ENCODE measurements around the gene PDSS2. TPM values are rescaled to one million over a fixed set of nuclear protein-coding genes. Genes with fewer than 3 reads are reported as not detected.

PDSS2 gene
- total and polyA plus RNA-seq, 2 of the 8 experiments (the other 6 are each of a cell fraction or from before 2014, with no cell fraction given), result 10.7 to 16.1 TPM

DNA sequence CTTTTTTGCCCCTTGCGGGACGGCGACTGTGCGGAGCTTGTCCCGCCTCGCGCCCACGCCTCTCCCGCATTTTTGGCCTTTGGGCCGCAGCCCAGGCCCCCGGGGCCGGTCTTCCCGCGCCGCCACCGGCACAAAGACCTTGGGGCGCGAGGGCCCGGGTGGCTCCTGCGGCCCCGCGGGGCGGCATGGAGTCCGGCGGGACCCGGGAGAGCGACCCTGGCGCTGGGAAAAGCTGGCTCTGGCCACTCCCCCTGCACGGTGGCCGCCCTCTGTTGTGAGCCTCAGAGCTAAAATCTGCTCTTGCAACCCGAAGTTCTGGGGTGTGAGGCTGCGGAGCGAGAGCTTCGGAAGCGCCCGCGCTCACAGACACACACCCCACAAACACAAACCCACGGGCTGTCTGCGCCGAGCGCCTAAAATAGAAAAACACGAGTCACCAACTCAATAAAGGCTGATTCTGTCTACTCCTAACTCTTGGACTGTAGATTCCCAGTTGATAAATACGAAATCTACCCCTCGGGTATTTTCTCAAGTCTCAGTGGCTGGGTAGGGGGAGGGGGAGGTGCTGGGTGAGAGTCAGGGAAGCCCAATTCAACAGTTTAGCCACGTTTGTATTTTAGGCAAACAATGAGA is 343.6 kb downstream of the PDSS2 start (continued):
- peak in 1 of 2 experiments; percentile 22; a peak in 2 of 3 replicates for TF ChIP-seq POLR2A (IDR thresholded peaks at IDR 0.05; ENCODE audit: control extremely low read depth in 1 of 2, low read depth in 2 of 2, low read length in 2 of 2)
- TF ChIP-seq, protein P1, sequence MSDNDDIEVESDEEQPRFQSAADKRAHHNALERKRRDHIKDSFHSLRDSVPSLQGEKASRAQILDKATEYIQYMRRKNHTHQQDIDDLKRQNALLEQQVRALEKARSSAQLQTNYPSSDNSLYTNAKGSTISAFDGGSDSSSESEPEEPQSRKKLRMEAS (IDR thresholded peaks at IDR 0.05), result peak; percentile 17; the same call in 1 of the 2 replicates
- 0 out of 2 replicates have a peak, but pooled peaks have one; percentile 23 for TF ChIP-seq JUND (IDR thresholded peaks at IDR 0.05; ENCODE audit: low read length)
- no peak for TF ChIP-seq POU5F1 (IDR thresholded peaks at IDR 0.05; ENCODE audit: low read depth, low read length)
- peak; percentile 71 for TF ChIP-seq ASH2L (IDR thresholded peaks at IDR 0.05; ENCODE audit: low read length)
- TF ChIP-seq BACH1 (IDR thresholded peaks at IDR 0.05; ENCODE audit: low read length), result peak; percentile 48; the same call in 1 of the 2 replicates
- peak; percentile 74 for TF ChIP-seq POLR2AphosphoS5 (IDR thresholded peaks at IDR 0.05; ENCODE audit: low read depth, low read length)
- peak; percentile 60; the same call in 1 of the 2 replicates for TF ChIP-seq PHF8 (conservative IDR thresholded peaks at IDR 0.05; ENCODE audit: low read depth, low read length)
- peak; percentile 23; the same call in 1 of the 2 replicates for TF ChIP-seq CHD1 (IDR thresholded peaks at IDR 0.05; ENCODE audit: low read depth, low read length)
- TF ChIP-seq TAF1 (IDR thresholded peaks at IDR 0.05; ENCODE audit: low read depth, low read length), result peak; percentile 89
